ENCODE results near the gene FAM131C.
"Not testable (repeated sequence)": the region's sequence is repeated elsewhere in the genome, so short reads cannot be mapped to it uniquely, and the experiment has no call there.

The FAM131C gene

DNA sequence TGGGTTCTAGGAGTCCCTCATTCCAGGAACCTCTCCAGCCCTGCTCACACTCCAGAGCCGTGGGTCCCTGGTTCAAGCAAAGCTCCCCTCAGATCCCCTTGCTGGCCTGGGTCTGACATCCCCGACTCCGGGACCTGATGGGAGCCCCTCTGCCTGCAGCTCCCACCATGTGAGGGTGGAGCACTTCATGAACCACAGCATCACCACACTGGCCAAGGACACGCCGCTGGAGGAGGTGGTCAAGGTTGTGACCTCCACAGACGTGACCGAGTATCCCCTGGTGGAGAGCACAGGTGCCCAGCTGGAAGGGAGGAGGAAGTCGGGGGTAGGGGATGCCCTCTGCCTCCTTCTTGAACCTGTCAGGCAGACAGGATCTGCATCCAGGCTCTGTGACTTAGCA lies 41.9 kb downstream of the FAM131C start:
- DNase-seq = no peak

DNA sequence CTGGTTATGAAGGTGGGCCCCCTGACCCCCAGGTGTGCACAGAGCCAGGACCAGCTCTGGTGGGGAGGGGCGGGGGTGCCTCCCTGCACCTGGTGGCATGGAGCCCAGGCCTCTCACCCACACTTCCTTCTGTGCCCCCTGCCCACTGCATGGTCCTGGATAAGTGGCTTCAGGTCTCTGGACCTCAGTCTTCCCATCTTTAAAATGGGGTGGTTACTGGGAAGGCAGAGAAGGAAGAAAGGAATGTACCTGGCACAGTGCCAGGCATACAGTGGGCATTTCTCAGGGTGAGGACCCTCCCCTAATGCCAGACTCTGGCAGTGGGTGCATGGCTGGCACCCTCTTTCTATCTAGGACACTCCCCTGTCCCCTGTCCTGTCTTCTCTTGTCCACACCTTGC lies 44.2 kb downstream of the FAM131C start:
- no peak for DNase-seq

DNA sequence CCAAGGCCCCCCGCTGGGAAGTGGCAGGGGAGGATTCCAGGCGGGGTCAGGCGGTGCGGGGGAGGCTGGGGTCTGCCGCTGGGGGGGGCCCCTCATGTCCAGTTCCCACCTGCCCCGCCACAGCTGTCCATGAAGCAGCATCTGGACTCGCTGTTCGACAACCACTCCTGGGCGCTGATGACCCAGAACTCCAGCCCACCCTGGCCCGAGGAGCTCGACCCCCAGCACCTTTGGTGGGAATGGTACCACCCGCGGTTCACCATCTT lies 44.5 kb downstream of the FAM131C start:
- not testable (repeated sequence) for DNase-seq

DNA sequence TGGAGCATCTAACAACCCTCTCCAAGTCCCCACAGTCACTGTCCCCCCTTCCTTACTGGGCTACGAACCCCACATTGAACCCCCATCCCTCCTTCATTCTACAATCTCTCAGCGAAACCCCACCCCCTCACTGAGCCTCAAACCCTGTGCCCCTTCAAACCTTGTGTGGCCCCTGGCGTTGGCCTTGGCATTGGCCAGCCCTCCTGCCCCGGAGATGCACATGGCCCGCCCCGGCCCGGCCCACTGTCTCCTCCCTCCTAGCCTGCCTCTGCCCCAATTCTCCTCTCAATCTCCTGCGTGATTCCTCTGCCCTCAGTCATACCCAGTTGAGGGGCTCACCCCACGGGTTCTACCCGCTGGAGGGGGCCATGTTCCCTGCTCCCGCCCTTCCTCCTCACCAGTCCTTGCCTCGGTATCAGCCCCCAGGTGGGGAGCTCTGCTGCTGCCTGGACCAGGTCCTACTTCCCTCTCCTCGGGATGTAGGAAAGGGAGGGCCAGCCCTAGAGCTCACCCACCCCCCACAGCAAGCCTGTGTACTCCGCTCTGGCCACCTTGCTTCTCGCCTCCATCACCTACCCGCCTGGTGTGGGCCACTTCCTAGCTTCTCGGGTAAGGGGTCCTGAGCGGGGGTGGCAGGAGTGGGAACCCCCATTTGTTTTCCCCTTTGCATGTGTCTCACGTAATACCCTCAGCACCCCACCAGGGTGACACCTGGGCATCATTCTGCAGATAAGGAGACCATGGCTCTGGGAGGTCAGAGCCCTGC lies 45.0 kb downstream of the FAM131C start:
- DNase-seq = no peak

DNA sequence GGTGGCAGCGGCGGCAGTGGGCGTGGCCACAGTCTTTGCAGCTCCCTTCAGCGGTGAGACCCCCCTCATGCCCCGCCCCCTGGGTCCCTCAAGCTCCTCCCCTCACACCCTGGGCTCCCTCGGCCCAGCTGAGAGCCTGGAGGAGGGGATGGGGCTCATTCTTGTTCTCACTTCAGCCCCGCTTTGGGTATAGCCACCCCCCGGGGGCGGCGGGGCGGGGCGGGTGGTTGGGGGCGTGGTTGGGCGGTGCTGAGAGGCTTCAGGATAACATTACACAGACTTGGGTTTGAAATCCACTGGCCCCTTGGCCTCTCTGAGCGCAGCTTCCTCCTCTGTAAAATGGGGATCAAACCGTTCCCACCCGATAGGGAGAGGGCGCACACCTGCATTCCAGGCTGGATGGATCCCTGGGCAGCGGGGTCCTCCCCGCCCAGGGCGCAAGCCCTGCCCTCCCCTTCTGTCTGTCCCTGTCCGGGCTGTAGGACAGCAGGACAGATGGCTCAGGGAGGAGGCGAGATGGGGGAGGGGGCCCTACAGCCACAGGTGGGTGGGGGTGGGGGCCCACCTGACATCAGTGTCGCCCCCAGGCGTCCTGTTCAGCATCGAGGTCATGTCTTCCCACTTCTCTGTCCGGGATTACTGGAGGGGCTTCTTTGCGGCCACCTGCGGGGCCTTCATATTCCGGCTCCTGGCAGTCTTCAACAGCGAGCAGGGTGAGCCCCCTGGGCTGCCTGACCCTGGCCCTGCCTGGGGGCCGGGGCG lies 46.5 kb downstream of the FAM131C start:
- no peak for DNase-seq

DNA sequence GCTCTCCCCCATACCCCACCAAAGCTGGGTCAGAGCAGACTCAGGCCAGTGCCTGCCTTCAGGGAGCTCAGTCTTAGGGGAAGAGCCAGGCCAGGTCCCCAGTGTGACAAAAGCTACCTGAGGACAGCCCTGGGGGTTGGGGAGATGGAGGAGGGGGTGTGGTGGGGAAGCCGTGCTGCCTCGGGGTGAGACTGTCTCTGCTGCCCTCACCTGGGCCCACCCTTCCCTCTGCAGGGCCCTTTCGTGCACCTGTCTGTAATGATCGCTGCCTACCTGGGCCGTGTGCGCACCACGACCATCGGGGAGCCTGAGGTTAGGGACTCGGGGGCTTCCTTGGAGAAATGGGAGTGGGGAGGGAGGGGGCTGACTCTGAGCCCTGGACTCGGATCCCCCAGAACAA lies 47.1 kb downstream of the FAM131C start:
- not testable (repeated sequence) for DNase-seq

DNA sequence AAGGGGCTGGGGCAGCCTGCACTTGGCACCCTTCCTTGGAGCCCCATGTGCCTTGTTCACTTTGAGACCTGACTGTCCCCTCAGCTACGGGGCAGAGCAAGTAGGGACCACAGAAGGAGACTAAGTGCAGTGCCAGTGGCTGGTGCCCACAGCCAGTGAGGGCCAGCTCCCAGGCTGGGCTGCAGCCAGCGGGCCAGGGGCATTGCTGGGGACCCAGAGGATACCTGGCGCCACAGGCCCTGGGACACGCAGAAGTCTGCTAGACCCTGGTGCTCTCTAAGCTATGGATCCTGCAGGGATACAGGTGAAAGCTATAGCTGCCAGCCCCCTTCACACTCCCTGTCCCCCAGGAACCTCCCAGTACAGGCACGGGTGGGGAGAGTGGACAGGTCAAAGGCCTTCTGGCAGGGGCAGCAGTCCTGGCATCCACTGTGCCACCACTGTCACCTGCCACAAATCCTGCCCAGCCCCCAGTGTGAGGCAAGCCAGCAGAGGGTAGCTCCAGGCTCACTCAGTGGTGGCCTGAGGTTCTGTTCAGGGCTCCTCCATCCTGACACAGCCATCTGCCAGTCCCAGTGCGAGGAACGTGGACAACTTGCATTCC lies 50.3 kb downstream of the FAM131C start:
- DNase-seq = no peak

DNA sequence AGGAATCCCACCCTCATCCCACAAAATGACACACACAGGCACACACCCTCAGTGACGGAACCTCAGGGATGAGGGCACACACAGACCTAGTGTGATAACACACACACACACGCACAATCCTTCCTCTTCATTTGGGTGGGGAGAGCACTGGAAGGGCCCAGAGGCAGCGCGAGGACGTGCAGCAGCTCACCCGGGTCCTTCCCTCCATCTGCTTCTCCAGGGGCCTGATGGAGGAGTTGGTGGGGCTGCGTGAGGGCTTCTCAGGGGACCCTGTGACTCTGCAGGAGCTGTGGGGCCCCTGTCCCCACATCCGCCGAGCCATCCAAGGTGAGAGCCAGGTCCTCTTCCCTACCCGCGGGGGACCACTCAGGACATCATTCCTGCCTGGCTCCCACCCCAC lies 51.1 kb downstream of the FAM131C start:
- no peak for DNase-seq

DNA sequence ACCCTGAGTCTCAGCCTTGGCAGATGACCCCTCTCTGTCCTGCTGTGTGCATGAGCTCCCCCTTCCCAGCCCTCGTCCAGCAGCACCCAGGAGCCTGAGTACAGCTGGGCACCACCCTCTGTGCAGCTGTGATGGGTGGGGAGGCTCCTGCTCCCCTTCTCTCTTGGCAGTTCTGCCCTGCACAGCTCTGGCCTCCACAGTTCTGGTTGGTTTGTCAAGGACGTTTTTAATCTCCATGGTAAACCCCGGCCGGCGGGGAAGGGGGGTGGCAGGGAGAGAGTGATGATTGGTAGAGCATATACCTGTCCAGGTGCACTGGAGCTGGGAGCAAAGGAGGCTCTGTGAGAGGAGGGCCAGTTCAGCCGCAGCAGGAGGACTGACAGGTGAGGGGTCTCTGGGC lies 51.8 kb downstream of the FAM131C start, which contains the start of gene CLCNKA:
TSS of gene CLCNKA (plus strand) at position 356 of the 400 bp plus-strand sequence. CDS start 584 bp downstream, outside the sequence.
- DNase-seq = no peak

DNA sequence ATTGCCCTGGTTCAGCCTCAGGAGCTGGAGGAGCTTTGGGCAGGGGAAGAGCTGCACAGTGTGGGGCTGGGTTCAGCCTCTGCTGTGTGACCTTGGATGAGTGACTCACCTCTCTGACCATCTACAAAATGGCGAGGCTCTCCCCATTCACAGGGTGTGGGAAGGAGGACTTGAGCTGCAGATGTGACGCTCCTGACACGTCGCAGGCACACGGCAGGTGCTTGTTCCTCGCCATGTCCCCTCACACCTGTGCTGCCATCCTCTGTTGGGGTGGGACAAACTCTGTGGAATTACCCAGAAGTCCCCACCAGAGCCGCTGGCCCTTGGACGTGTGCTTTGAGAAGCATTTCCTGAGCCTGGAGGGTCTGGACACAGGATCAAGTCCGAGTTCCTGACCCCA lies 52.6 kb downstream of the FAM131C start:
- not testable (repeated sequence) for DNase-seq

DNA sequence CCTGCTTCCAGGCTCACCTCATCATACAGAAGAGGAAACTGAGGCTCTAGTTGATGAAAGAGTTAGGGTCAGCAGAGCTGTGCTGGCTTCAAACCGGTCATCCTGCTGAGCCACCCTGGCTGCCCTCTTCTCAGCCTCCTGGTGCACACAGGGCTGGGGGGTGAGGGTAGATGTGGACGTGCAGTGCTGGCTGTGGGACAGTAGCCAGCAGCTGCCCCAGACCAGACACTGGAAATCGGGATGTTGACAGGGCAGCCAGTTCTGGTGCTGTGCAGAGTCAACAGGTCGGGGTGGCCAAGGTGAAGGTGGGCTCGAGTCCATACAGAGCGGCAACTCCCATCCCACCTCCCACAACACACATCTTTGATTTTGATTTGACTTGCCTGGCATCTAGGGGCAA lies 53.1 kb downstream of the FAM131C start:
- DNase-seq = no peak

DNA sequence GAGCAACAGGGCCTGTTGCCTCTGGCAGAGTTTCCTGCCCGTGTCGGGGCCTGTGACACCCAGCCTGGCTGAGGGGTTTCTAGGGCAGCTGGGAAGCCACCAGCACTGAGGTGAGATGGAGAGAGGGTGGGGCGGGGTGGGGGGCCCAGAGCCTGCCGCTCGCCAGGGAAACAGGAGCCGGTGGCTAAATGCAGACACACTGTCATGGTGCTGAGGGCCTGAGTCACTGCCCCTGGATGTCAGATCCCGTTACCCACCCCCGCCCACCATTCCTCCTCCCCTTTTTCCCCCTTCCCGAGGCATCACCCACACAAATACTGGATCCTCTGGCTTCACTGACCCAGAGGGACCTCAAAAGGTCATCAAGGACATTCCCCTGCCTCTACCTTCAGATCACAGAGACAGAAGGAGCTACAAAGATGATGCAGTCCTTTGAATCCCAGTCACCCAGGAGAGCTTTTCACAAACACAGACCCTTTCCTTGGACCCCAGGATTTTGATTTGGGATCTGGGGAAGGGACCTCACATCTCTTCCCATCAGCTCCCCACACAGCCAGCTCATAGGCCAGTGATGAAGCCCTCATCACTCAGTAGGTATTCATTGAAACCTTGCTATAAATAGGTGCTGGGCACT lies 53.7 kb downstream of the FAM131C start:
- no peak for DNase-seq

DNA sequence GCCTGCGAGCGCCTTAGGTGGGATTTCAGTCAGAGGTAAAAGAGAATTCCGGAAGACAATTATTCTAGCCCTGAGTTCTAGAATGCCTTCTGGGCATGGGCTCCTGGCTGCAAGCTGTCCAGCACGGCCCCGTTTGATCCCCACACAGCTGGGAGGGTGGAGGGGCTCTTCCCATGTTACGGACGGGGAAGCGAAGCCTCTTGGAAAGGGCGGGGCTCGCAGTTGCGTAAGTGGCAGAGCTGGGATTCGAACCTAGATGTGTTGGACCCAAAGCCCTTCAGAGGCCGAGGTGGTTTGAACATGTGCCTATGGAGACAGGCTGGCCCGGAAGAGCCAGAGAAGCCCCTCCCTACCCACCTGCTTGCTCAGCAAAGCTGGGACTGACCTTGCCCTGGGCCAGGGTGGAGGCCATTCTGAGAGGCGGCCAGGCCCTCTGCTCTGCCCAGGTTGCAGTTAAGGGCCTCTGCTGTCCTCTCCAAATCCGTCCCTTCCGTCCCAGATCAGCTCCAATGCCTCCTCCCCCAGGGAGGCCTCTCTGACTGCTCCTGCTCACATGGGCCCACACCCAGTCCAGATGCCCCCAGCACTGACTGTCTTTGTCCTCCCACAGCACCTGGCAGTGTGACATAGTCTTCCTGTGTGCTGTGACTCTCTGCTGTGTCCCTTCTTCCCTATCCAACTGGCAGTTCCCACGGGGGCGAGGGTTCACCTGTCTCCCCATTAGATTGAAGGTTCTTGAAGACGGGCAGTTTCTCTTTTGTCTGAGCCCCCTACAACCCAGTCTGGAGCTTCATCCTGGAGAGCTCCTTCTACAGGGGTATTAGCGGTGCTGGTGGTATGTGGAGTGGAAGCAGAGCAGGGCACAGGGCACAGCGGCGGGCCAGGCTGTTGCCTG lies 54.5 kb downstream of the FAM131C start:
- no peak for DNase-seq

DNA sequence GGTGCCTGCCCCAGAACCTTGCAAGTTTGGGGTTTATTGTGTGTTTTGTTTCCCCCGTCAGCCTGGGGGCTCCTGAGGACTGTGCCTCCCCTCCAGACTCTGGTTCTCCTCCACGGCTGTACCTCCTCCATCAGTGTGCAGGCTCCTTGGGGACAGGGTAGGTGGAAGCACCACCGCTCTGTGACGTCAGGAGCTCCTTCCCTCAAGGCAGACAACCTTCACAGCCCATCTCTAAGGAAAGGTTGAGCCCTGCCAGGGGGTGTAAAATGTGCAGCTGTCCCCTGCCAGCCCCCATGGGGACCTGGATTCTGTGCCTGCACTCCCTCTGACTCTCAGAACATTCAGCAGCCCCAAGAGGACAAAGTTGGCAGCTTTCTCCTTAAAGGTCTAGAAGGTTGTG lies 55.1 kb downstream of the FAM131C start:
- DNase-seq = no peak

DNA sequence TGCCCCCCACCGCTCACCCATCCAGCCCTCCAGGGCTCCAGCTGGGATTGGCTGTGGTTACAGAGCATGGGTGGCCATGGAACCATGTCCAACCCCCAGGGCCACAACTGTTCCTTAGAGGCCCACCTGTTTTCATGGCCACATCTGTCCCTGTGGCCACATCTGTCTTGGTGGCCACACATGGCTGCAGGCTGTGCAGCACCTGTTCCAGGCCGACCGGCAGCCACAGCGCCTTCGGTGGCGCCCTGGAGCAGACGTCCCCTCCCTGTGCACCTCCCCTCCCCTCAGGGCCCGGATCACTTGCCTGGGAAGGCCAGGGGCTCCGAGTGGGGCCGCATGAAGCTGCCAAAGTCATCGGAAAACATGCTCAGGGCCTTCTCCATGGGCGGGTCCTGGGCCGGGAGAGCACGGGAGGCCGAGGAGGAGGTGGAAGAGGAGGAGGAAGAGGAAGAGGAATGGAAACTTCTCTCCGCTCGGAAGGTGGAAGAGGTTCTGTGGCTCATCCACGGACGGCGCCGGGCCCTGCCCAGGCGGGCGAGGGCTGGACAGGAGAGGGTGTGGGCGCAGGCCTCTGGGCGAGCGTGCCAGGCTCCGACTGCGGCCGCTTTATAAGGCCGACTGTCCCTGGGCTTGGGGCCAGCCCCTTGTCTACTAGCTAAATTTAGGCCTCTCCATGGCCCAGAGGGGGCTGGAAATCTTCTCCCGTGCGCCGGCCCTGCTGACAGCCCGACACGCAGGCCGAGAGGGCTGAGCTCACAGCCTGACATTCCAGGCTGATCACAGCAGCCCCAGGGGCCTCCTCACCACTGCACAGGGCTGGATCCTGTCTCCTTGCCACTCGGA lies 55.8 kb downstream of the FAM131C start, which contains the start of gene HSPB7:
TSS of gene HSPB7 (minus strand) at position 583 of the 843 bp plus-strand sequence. CDS start at position 503, 80 bp downstream.
- no peak for DNase-seq

DNA sequence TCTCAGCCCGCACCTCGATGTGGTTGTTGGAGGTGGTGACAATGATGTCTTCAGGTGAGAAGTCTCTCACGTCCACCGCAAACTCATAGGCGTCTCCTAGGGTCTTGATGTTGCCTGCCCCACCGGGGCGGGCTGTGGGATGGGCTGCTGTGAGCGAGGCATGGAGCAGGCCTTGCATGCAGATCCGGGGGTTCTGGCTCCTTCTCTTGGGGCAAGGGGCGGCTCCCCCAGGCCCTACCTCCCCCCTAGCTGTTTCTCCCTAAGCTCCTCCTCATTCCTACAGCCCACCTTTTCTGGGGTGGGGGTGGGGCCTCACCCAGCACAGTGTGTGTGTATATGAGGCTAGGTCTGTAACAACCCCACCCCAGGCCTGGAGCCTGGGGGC lies 56.4 kb downstream of the FAM131C start:
- no peak for DNase-seq

DNA sequence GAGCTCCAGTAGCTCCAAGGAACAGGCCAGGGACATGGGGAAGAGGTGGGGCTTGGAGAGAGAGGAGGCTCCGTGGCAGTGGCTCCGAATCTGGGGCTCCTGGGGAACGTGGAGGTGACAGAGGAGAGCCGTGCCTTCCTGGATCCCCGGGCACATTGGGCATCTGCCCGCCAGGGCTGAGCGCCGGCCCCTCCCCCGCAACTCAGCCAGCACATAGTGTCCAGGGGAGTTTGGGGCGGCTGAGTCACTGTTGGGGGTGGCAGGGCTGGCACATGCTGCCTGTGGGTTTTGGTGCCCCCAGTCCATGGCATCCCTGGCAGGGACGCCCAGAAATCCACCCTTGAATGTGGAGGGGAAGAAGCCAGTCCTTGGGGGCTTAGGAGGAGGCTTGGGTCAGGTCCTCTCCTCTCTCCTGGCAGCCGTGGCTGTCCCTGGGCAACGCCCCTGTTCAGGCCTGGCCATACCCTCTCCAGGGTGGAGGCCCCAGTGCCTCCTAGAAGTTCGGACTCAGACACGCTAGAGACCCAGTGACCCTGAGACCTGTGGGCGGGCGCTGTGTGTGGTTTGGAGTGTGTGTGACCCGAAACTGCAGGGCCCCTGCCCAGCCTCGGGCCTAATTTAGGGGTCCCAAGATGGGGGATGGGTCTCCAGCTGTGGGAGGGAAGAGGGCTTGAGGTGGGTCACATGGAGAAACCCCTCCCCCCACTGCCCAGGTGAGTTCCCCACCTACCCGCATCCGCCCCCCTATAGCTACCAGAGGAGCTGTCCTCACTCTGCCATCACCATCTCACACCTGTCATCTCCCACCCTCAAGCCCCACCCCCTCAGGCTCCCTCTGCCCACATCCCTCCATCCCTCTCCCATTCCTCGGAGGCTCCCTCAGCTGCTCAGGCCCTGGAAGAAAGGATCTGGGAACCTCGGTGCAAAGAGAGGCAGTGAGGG lies 57.2 kb downstream of the FAM131C start:
- DNase-seq = no peak

DNA sequence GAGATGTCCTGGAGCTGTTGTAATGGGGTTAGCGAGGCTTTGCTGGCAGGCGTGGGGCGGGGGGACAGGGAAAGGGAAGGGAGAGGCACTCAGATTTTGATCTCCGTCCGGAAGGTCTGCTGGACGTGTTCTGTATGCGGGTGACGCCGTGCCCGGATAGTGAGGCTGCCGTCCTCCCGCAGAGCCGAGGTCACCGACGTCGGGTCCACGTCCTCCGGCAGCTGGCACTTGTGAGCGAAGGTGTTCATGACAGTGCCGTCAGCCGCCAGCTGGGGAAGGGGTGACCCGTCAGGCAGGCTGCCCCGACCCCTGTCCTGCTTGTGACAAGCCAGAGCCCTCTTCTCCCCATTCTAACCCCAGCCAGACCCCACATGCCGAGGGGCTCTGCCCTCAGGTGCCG lies 58.0 kb downstream of the FAM131C start:
- DNase-seq = no peak

DNA sequence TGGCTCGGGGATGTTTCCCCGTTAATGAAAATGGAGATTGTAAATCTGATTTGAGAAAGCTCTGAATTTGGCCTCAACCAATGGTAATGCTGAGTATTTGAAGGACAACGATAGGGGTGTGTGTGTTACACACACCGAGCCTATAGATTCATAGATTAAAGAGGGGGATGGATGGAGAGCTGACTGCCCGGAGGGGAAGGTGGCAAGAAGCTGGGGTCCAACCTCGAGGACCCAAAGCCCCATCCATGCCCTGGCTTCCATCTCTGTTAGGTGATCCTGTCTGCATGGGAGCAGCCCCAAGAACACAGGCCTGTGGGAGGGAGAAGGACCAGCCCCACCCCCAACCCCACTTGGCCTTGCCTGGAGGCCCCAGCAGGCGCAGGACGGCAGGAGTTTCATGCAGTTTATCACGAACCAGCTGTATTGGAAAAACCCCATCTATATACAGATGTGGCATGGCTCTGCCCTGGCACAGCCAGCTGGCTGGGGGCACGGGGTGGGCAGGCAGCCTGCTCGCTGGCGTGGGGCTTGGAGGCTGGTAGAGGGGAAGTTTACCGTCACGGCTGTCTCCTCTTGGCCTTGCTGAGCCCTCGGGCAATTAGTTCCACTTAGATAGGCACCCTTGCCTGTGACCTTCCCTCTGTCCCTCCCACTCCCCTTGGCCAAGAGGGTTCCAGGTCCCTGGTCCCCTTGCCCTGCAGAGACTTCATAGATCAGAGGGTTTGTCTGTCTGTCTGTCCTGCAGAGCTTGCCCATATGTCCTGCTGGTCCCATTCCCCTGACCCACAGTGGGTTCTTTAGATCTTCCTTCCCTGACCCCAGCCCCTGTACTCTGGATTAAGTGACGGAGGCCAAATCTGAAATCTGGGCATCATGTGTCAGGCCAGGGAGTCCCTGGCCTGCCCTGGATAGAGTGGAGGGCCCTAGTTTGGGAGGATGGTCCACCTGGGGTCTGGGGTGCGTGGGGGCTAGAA lies 58.7 kb downstream of the FAM131C start:
- no peak for DNase-seq

Measured in NCI-H1417 treated with DMSO at 0.1 percent for 48 hours (cell line).